Lower leg skin (tissue), 4 donors: ENCODE data around the gene RPRD1A. TPM values are rescaled to one million over a fixed set of nuclear protein-coding genes. Genes with fewer than 3 reads are reported as not detected.

Experiments
- DNase-seq, 2 donors: peaks; one replicate each; pipeline ENCODE4 v3.0.0-alpha.2; 2019; ENCODE audit warnings: low spot score in 2 of 2
- H3K4me3 ChIP-seq: fragments of 200-600 bp; sonication (generic); 2 replicates; pipeline ENCODE4 v1.5.1; 2017; ENCODE audit warnings: mild to moderate bottlenecking, low read depth; ENCODE audit not compliant: poor library complexity, severe bottlenecking
- CTCF ChIP-seq, 3 donors: fragments of 450-650 bp; IDR thresholded peaks; one replicate each; pipeline ENCODE4 v1.5.1; 2016; ENCODE audit warnings: antibody characterized with exemption in 3 of 3, mild to moderate bottlenecking in 3 of 3, moderate library complexity in 2 of 3
- POLR2A ChIP-seq, 2 donors: fragments of 450-650 bp; IDR thresholded peaks; one replicate each; pipeline ENCODE4 v1.6.1; 2016 to 2017; ENCODE audit warnings: antibody characterized with exemption in 2 of 2, mild to moderate bottlenecking in 1 of 2, moderate library complexity in 1 of 2
- WGBS, 2 donors: methylation state at CpG; one replicate each; pipeline ENCODE4 v1.1.5; 2018; 5-methylcytosine and 5-hydroxymethylcytosine counted together
- intact Hi-C: fragments of 100-400 bp; cut with DNase I; formaldehyde crosslinking; loops from one replicate; pipeline ENCODE4 v1.15.0; 2023; ENCODE audit warnings: low total_unique reads
- total RNA-seq, 4 donors: library from RNA; depleted of rRNA; stranded (reverse); fragments of >200 nt; gene quantifications; one replicate each; pipeline ENCODE4 v1.1.0, GENCODE V29; 2016

RPRD1A gene
- total RNA-seq, 4 donors from 2014 or later, result 30.1 to 55.9 (median 46.9) TPM

- intact Hi-C loops, result no loop called here
- H3K4me3 ChIP-seq, result no peak overlapping the region
- WGBS, 2 donors, result 78 to 88% methylated on average over 3 of the region's 3 CpGs
- DNase-seq, result no peak
- TF ChIP-seq POLR2A (IDR thresholded peaks at IDR 0.05) (no peak), CTCF (IDR thresholded peaks at IDR 0.05) (no peak)
These were observed 111.1 kb downstream of the RPRD1A start for GRCh38 chr18:35956226-35956625.

- TF ChIP-seq CTCF (IDR thresholded peaks at IDR 0.05), result no peak
- no peak for TF ChIP-seq POLR2A (IDR thresholded peaks at IDR 0.05)
- no peak overlapping the region for H3K4me3 ChIP-seq
- DNase-seq, result no peak
- WGBS, 2 donors, result 96 to 100% methylated on average over 1 of the region's 1 CpG
- intact Hi-C loops, result no loop called here
These were observed 113.7 kb downstream of the RPRD1A start for GRCh38 chr18:35953688-35954087.

- no peak overlapping the region for H3K4me3 ChIP-seq
- DNase-seq, result no peak
- TF ChIP-seq POLR2A (IDR thresholded peaks at IDR 0.05), result no peak
- TF ChIP-seq CTCF (IDR thresholded peaks at IDR 0.05), result no peak
- intact Hi-C loops, result no loop called here
- WGBS, 2 donors, result 10 to 15% methylated on average over 6 of the region's 6 CpGs
These were observed 116.8 kb downstream of the RPRD1A start for GRCh38 chr18:35950628-35950982.

GRCh38 chr18:35949903-35950627 is 117.3 kb downstream of the RPRD1A start:
- WGBS, 2 donors, result 7 to 8% methylated on average over 19 to 52 of the region's 54 CpGs
- DNase-seq, result peak in 1 of 2 donors; percentile 50
- peak overlapping the region; percentile 2 for H3K4me3 ChIP-seq
- TF ChIP-seq POLR2A (IDR thresholded peaks at IDR 0.05), result no peak
- TF ChIP-seq CTCF (IDR thresholded peaks at IDR 0.05), result peak in 1 of 3 donors; percentile 84
- intact Hi-C loops, result loop anchor here (10.0 kb wide), 1 partner anchor 195 kb away; no protein-coding TSS in a partner anchor

GRCh38 chr18:35949090-35949489 is 118.3 kb downstream of the RPRD1A start:
- no peak for DNase-seq
- intact Hi-C loops, result loop anchor here (10.0 kb wide), 1 partner anchor 194 kb away; no protein-coding TSS in a partner anchor
- WGBS, 2 donors, result 60 to 66% methylated on average over 6 of the region's 6 CpGs

More at GRCh38 chr18:35949090-35949489, 118.3 kb downstream of the RPRD1A start:
- TF ChIP-seq CTCF (IDR thresholded peaks at IDR 0.05) (no peak), POLR2A (IDR thresholded peaks at IDR 0.05) (no peak)
- no peak overlapping the region for H3K4me3 ChIP-seq
